ENCODE data around the gene SH3RF3.

SH3RF3 gene

DNA sequence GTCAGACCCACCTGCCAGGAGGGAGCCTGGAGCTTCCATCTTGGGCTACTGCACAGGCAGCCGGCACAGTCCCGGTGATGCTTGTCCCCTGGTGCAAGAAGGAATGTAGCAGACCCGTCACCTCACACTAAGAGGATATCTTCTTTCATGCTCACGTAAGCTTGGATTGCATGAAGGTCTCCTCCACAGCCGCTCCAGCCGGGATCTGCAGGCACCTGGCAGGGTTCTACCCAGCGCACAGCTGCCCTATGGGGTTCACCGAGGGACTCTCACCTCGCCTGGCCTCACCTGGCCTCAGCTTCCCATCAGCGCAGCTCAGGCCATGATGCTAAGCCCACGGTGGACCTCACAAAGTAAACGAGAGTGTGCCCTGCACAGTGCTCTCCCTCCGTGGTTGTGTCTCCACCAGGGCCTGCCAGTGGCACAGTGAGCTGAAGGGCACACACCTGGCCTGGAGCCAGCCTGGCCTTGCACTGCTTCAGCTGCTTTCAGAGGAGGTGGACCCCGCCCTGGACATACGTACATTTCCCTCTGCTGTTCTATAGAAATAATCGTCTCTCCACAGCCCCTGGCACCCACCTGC, 245.6 kb downstream of the SH3RF3 start:
- no peaks in the 10 kb centered on the region for H3K27me3 ChIP-seq
- peak overlapping the region in 2 of 11 experiments; percentile 48; a peak in 3 of 22 replicates for H3K4me2 ChIP-seq
- no peaks in the 10 kb centered on the region for H3K9me3 ChIP-seq (replicated peaks in 1 of 11)
- TF ChIP-seq Cebpa-rat (IDR thresholded peaks at IDR 0.05) = no peak
- H3K9ac ChIP-seq = no peak overlapping the region
- H3K4me1 ChIP-seq = peaks cover 0 to 16% (median 5%) of the 10 kb centered on the region in 10 experiments; a peak in 8 of 20 replicates
- peaks cover 11 to 100% (median 94%) of the 10 kb centered on the region in 11 experiments; a peak in 20 of 22 replicates for H4K20me1 ChIP-seq
- H3K4me3 ChIP-seq = no peak overlapping the region
- no peak overlapping the region for H3K27ac ChIP-seq
- H3K36me3 ChIP-seq = peaks cover 28 to 85% (median 58%) of the 10 kb centered on the region in 11 experiments

GRCh38 chr2:109375131-109375561, 246.1 kb downstream of the SH3RF3 start:
- H3K27me3 ChIP-seq = no peaks in the 10 kb centered on the region
- H3K9me3 ChIP-seq (replicated peaks in 1 of 11) = no peaks in the 10 kb centered on the region
- H4K20me1 ChIP-seq = peaks cover 11 to 100% (median 97%) of the 10 kb centered on the region in 11 experiments; a peak in 20 of 22 replicates
- no peak overlapping the region for H3K9ac ChIP-seq
- H3K4me3 ChIP-seq = no peak overlapping the region
- peaks cover 28 to 90% (median 60%) of the 10 kb centered on the region in 11 experiments for H3K36me3 ChIP-seq
- no peak for TF ChIP-seq Cebpa-rat (IDR thresholded peaks at IDR 0.05)
- peaks cover 0 to 16% (median 5%) of the 10 kb centered on the region in 10 experiments; a peak in 12 of 20 replicates for H3K4me1 ChIP-seq
- no peak overlapping the region for H3K4me2 ChIP-seq
- no peak overlapping the region for H3K27ac ChIP-seq

GRCh38 chr2:109375656-109376055, 246.7 kb downstream of the SH3RF3 start:
- Histone ChIP-seq H3K4me2 (no peak overlapping the region), H3K27me3 (no peaks in the 10 kb centered on the region), H4K20me1 (peaks cover 11 to 100% (median 98%) of the 10 kb centered on the region in 11 experiments; a peak in 20 of 22 replicates), H3K4me3 (no peak overlapping the region), H3K9me3 (replicated peaks in 1 of 11) (no peaks in the 10 kb centered on the region), H3K9ac (no peak overlapping the region), H3K27ac (no peak overlapping the region), H3K4me1 (peaks cover 0 to 16% (median 9%) of the 10 kb centered on the region in 10 experiments; a peak in 15 of 20 replicates), H3K36me3 (peaks cover 28 to 95% (median 63%) of the 10 kb centered on the region in 11 experiments)
- TF ChIP-seq Cebpa-rat (IDR thresholded peaks at IDR 0.05) = no peak

GRCh38 chr2:109376115-109376514, 247.1 kb downstream of the SH3RF3 start:
- H3K4me2 ChIP-seq = no peak overlapping the region
- no peak for TF ChIP-seq Cebpa-rat (IDR thresholded peaks at IDR 0.05)
- no peaks in the 10 kb centered on the region for H3K27me3 ChIP-seq
- H3K9me3 ChIP-seq (replicated peaks in 1 of 11) = no peaks in the 10 kb centered on the region
- no peak overlapping the region for H3K9ac ChIP-seq
- no peak overlapping the region for H3K4me3 ChIP-seq
- peaks cover 0 to 20% (median 14%) of the 10 kb centered on the region in 10 experiments; a peak in 15 of 20 replicates for H3K4me1 ChIP-seq
- peaks cover 11 to 100% (median 98%) of the 10 kb centered on the region in 11 experiments; a peak in 20 of 22 replicates for H4K20me1 ChIP-seq
- no peak overlapping the region for H3K27ac ChIP-seq
- H3K36me3 ChIP-seq = peaks cover 28 to 96% (median 68%) of the 10 kb centered on the region in 11 experiments

DNA sequence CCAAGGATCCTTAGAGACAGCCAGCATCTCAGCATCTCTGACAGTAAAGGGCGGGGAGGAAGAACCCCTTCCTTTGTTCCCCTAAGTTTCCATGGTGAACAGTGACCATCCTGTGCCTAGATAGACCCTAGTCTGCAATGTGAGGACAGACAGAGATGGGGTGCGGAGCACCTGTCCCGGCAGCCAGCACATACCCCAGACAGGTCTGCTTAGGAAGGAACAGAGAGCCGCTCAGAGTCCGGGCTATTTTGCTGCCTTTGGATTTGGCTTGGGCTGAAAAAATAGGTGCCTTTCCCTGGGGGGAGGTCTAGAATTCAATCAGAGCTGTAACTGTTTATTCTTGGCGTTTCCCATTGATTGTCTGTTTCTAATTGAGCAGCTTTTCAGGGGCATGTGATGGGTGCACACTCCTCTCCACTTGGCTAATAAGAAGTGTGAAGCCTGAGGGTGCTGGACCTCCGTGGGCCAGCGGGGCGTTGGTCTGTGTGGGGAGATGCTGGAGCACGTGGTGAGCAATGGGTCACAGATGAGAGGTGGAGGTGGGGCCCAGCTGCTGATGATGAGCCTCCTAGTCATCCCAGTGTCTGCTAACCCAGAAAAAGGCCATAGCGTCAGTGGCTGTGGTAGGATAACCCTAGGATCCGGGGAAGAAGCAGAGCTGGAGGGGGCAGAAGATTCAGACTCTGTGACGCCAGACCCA, 247.9 kb downstream of the SH3RF3 start:
- H3K9me3 ChIP-seq (replicated peaks in 1 of 11) = no peaks in the 10 kb centered on the region
- no peak for TF ChIP-seq Cebpa-rat (IDR thresholded peaks at IDR 0.05)
- no peak overlapping the region for H3K4me3 ChIP-seq
- no peaks in the 10 kb centered on the region for H3K27me3 ChIP-seq
- H3K36me3 ChIP-seq = peaks cover 23 to 90% (median 62%) of the 10 kb centered on the region in 11 experiments
- H3K4me1 ChIP-seq = peaks cover 0 to 28% (median 22%) of the 10 kb centered on the region in 10 experiments; a peak in 17 of 20 replicates
- H3K27ac ChIP-seq = no peak overlapping the region
- H4K20me1 ChIP-seq = peaks cover 11 to 100% (median 98%) of the 10 kb centered on the region in 11 experiments; a peak in 21 of 22 replicates
- no peak overlapping the region for H3K4me2 ChIP-seq
- no peak overlapping the region for H3K9ac ChIP-seq

GRCh38 chr2:109377976-109378375, 249.0 kb downstream of the SH3RF3 start:
- Histone ChIP-seq H3K4me2 (no peak overlapping the region), H4K20me1 (peaks cover 11 to 100% (median 98%) of the 10 kb centered on the region in 11 experiments; a peak in 21 of 22 replicates), H3K27ac (no peak overlapping the region), H3K27me3 (no peaks in the 10 kb centered on the region), H3K36me3 (peaks cover 15 to 89% (median 56%) of the 10 kb centered on the region in 11 experiments), H3K9me3 (replicated peaks in 1 of 11) (no peaks in the 10 kb centered on the region), H3K9ac (no peak overlapping the region), H3K4me1 (peaks cover 5 to 38% (median 32%) of the 10 kb centered on the region in 10 experiments; a peak in 19 of 20 replicates), H3K4me3 (no peak overlapping the region)
- TF ChIP-seq Cebpa-rat (IDR thresholded peaks at IDR 0.05) = no peak

DNA sequence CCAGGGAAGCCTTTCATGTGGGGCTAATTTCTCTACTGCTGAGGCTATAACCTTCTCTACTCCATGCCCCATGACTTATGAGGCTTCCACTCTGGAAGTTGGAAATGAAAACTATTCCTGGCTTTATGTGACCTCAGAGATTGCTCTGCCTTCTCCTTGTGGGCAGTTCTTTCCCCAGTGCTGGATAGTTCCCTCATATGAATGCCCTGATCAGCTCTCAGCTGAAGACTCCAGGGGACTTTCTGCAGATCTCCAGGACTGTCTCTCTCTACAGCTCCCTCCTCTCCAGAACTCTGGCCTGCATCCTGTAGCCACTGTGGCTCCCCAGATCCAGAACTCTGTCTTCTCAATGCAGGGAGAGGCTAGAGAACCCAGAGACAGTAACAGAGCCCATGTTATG, 249.7 kb downstream of the SH3RF3 start:
- Histone ChIP-seq H3K27ac (no peak overlapping the region), H3K4me2 (no peak overlapping the region), H3K4me3 (no peak overlapping the region), H3K4me1 (peaks cover 10 to 40% (median 37%) of the 10 kb centered on the region in 10 experiments; a peak in 19 of 20 replicates), H3K27me3 (no peaks in the 10 kb centered on the region), H3K9ac (no peak overlapping the region), H4K20me1 (peaks cover 11 to 100% (median 98%) of the 10 kb centered on the region in 11 experiments; a peak in 21 of 22 replicates), H3K9me3 (replicated peaks in 1 of 11) (no peaks in the 10 kb centered on the region), H3K36me3 (peaks cover 15 to 89% (median 56%) of the 10 kb centered on the region in 11 experiments)
- no peak for TF ChIP-seq Cebpa-rat (IDR thresholded peaks at IDR 0.05)

DNA sequence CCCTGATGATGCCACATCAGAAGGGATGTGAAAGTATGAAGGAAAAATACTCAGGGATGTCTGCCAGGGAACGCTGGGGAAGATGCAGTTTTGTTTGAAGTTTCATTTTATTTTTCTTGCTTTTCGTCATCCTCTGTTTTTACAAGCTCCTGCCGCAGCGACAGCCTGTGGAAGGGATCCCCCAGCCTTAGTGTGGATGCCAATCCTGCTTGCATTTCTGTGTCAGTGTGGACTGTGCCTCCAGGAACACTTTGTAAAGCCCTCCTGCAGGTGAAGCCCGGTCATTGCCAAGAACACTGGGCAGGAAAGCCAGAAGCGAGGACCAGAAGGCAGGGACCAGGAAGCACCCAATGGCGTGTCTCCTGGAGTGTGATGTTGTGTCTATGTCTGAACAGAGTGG, 250.5 kb downstream of the SH3RF3 start:
- peaks cover 11 to 100% (median 98%) of the 10 kb centered on the region in 11 experiments; a peak in 21 of 22 replicates for H4K20me1 ChIP-seq
- no peak overlapping the region for H3K4me3 ChIP-seq
- no peak for TF ChIP-seq Cebpa-rat (IDR thresholded peaks at IDR 0.05)
- no peak overlapping the region for H3K9ac ChIP-seq
- no peak overlapping the region for H3K4me2 ChIP-seq
- peaks cover 12 to 89% (median 49%) of the 10 kb centered on the region in 11 experiments for H3K36me3 ChIP-seq
- no peak overlapping the region for H3K27ac ChIP-seq
- H3K27me3 ChIP-seq = no peaks in the 10 kb centered on the region
- H3K4me1 ChIP-seq = peaks cover 10 to 48% (median 39%) of the 10 kb centered on the region in 10 experiments; a peak in 19 of 20 replicates
- H3K9me3 ChIP-seq (replicated peaks in 1 of 11) = no peaks in the 10 kb centered on the region

Data from BLaER1 treated with 17β-estradiol and CSF1 and Interleukin-3, amounts not matched to agents 10 nM and 100 nM (cell line).